ENCODE results near the gene PNMA8B.
A peak's percentile ranks its signal among the peaks of the same experiment; 100 is the strongest.
"Not testable (repeated sequence)": the region's sequence is repeated elsewhere in the genome, so short reads cannot be mapped to it uniquely, and the experiment has no call there.

PNMA8B gene

GRCh38 chr19:46513461-46514236 lies 18.0 kb upstream of the PNMA8B start:
- DNase-seq = peak; percentile 82

GRCh38 chr19:46511237-46511636 lies 15.6 kb upstream of the PNMA8B start:
- no peak for DNase-seq

GRCh38 chr19:46508206-46508605 lies 12.5 kb upstream of the PNMA8B start:
- DNase-seq = no peak

GRCh38 chr19:46503848-46504453 lies 8.3 kb upstream of the PNMA8B start:
- no peak for DNase-seq

- DNase-seq = no peak
Observed at GRCh38 chr19:46502891-46503290, 7.2 kb upstream of the PNMA8B start.

- DNase-seq = no peak
Observed at GRCh38 chr19:46499692-46500091, 4.0 kb upstream of the PNMA8B start.

GRCh38 chr19:46497773-46498172 lies 2.1 kb upstream of the PNMA8B start:
- no peak for DNase-seq

GRCh38 chr19:46496886-46497285 lies 1.2 kb upstream of the PNMA8B start:
- not testable (repeated sequence) for DNase-seq

- DNase-seq = no peak
Observed at GRCh38 chr19:46496304-46496703, 637 bp upstream of the PNMA8B start.

- DNase-seq = no peak
Observed at GRCh38 chr19:46494941-46495785, 504 bp downstream of the PNMA8B start.

- DNase-seq = no peak
Observed at GRCh38 chr19:46494146-46494940, 1.3 kb downstream of the PNMA8B start.

GRCh38 chr19:46493236-46494145 lies 2.2 kb downstream of the PNMA8B start:
- DNase-seq = peak; percentile 26

GRCh38 chr19:46492841-46493235 lies 2.8 kb downstream of the PNMA8B start:
- DNase-seq = no peak

- DNase-seq = no peak
Observed at GRCh38 chr19:46491975-46492682, 3.5 kb downstream of the PNMA8B start.

- DNase-seq = no peak
Observed at GRCh38 chr19:46490774-46491173, 4.9 kb downstream of the PNMA8B start.

GRCh38 chr19:46489445-46490272 lies 6.0 kb downstream of the PNMA8B start:
- no peak for DNase-seq

GRCh38 chr19:46488551-46488950 lies 7.1 kb downstream of the PNMA8B start:
- no peak for DNase-seq

GRCh38 chr19:46487802-46488445 lies 7.7 kb downstream of the PNMA8B start:
- peak; percentile 82 for DNase-seq

- DNase-seq = no peak
Observed at GRCh38 chr19:46487178-46487801, 8.4 kb downstream of the PNMA8B start.
